Memory B cell (primary cell): ENCODE results near the gene GSTM5.
"Not testable (repeated sequence)": the region's sequence is repeated elsewhere in the genome, so short reads cannot be mapped to it uniquely, and the experiment has no call there.

Experiments used
- ATAC-seq: fragments of 150-1000 bp; cut with Tn5 transposase; 2 replicates; pipeline ENCODE4 v1.10.0; 2021; ENCODE audit warnings: low read depth, mild to moderate bottlenecking, moderate library complexity
- DNase-seq, 2 donors: peaks; one replicate each; pipeline ENCODE4 v3.0.0; 2022; ENCODE audit warnings: low spot score in 2 of 2
- H3K27ac Mint-ChIP-seq: one replicate; pipeline ENCODE4 v1.8.0; 2022; ENCODE audit warnings: mild to moderate bottlenecking, moderate library complexity, mixed read lengths
- H3K27me3 Mint-ChIP-seq: one replicate; pipeline ENCODE4 v1.8.0; 2022; ENCODE audit warnings: mixed read lengths
- H3K36me3 Mint-ChIP-seq: one replicate; pipeline ENCODE4 v1.8.0; 2022; ENCODE audit warnings: mild to moderate bottlenecking, mixed read lengths
- H3K4me1 Mint-ChIP-seq: one replicate; pipeline ENCODE4 v1.8.0; 2022; ENCODE audit warnings: mixed read lengths
- H3K4me3 Mint-ChIP-seq: one replicate; pipeline ENCODE4 v1.8.0; 2022; ENCODE audit warnings: mild to moderate bottlenecking, moderate library complexity, mixed read lengths
- H3K9me3 Mint-ChIP-seq: one replicate; pipeline ENCODE4 v1.8.0; 2022; ENCODE audit warnings: mixed read lengths

GSTM5 gene

GRCh38 chr1:109726728-109727373 is 14.8 kb downstream of the GSTM5 start:
- H3K27me3 Mint-ChIP-seq, result peaks cover 8% of the 10 kb centered on the region
- no peaks in the 10 kb centered on the region for H3K4me1 Mint-ChIP-seq
- no peaks in the 10 kb centered on the region for H3K9me3 Mint-ChIP-seq
- H3K27ac Mint-ChIP-seq, result no peak overlapping the region
- ATAC-seq (no peak), DNase-seq (no peak)
- no peaks in the 10 kb centered on the region for H3K36me3 Mint-ChIP-seq
- no peak overlapping the region for H3K4me3 Mint-ChIP-seq

- Mint-ChIP-seq H3K36me3 (no peaks in the 10 kb centered on the region), H3K9me3 (no peaks in the 10 kb centered on the region), H3K27ac (no peak overlapping the region), H3K4me3 (no peak overlapping the region), H3K4me1 (no peaks in the 10 kb centered on the region), H3K27me3 (peaks cover 8% of the 10 kb centered on the region)
- ATAC-seq (no peak), DNase-seq (no peak)
These were observed 16.8 kb downstream of the GSTM5 start for GRCh38 chr1:109728870-109729269.

GRCh38 chr1:109730666-109731065 is 18.6 kb downstream of the GSTM5 start:
- H3K9me3 Mint-ChIP-seq, result no peaks in the 10 kb centered on the region
- no peak for DNase-seq

DNA sequence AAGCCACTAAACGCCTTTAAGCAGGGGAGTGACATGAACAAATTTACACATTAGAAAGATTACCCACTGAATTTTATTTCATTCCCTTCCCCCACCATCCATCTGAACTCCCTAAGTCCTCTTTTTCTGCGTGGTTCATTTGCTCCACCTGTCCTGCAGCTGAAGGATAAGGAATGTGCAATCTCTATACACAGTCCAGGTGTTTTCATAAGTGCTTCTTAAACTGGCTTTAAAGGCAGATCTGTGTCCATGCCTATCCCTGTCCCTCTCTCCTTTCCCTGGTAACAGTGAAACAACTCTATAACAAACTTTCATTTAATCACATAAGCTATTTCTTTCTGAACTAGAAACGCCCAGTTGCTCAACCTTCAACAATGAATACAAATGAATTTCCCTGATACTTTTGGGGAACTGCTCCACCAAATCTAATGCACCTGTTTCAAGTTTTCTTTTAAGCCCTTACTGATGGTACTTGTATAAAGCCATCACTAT is 20.4 kb downstream of the GSTM5 start:
- H3K4me1 Mint-ChIP-seq, result no peaks in the 10 kb centered on the region
- no peaks in the 10 kb centered on the region for H3K36me3 Mint-ChIP-seq
- DNase-seq (no peak), ATAC-seq (no peak)
- no peak overlapping the region for H3K4me3 Mint-ChIP-seq
- peaks cover 3% of the 10 kb centered on the region for H3K27me3 Mint-ChIP-seq
- no peaks in the 10 kb centered on the region for H3K9me3 Mint-ChIP-seq
- H3K27ac Mint-ChIP-seq, result no peak overlapping the region

More at GRCh38 chr1:109730666-109731065, 18.6 kb downstream of the GSTM5 start:
- Mint-ChIP-seq H3K4me1 (no peaks in the 10 kb centered on the region), H3K36me3 (no peaks in the 10 kb centered on the region), H3K27ac (no peak overlapping the region), H3K4me3 (no peak overlapping the region), H3K27me3 (peaks cover 4% of the 10 kb centered on the region)
- no peak for ATAC-seq

DNA sequence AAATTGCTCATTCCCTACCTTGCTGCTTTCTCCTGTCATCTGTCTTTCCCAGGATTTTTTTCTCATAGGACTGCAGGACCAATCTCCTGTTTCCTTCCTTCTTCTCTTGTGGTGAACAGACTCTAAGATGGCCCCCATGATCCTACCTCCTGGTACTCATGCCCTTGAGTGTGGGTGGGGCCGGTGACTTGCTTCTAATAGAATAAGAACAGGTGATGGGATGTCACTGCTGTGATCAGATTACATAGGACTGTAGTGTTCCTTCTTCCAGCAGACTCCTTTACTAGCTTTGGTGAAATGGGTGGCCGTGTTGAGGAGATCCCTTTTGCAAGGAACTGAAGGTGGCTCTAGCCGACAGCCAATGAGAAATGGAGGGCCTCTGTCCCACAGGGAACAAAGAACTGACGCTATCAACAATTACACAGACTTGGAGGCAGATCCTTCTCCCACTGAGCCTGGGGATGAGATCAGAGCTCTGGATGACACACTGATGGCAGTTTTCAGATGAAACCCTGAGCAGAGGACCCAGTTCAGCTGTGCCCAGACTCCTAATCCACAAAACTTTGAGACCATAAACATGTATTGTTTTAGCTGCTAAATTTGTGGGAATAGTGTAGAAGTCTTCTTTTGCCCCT is 21.3 kb downstream of the GSTM5 start:
- Mint-ChIP-seq H3K4me3 (no peak overlapping the region), H3K4me1 (no peaks in the 10 kb centered on the region), H3K9me3 (no peaks in the 10 kb centered on the region), H3K36me3 (no peaks in the 10 kb centered on the region), H3K27ac (no peak overlapping the region), H3K27me3 (peaks cover 9% of the 10 kb centered on the region)
- ATAC-seq (no peak), DNase-seq (no peak)

- ATAC-seq, result peak; percentile 93
- peak; percentile 56 to 70 for DNase-seq
- Mint-ChIP-seq H3K4me1 (peaks cover 7% of the 10 kb centered on the region), H3K4me3 (peak overlapping the region; percentile 81), H3K9me3 (no peaks in the 10 kb centered on the region), H3K36me3 (no peaks in the 10 kb centered on the region), H3K27me3 (peaks cover 16% of the 10 kb centered on the region), H3K27ac (no peak overlapping the region)
These were observed 27.9 kb downstream of the GSTM5 start for GRCh38 chr1:109739738-109740614.

- H3K4me3 Mint-ChIP-seq, result peak within 1 kb of the TSS; percentile 81
- H3K4me1 Mint-ChIP-seq, result peaks cover 7% of the 10 kb centered on the region
- peaks cover 16% of the 10 kb centered on the region for H3K27me3 Mint-ChIP-seq
- H3K36me3 Mint-ChIP-seq, result no peaks in the 10 kb centered on the region
- H3K9me3 Mint-ChIP-seq, result no peaks in the 10 kb centered on the region
- DNase-seq, result no peak
- H3K27ac Mint-ChIP-seq, result no peak within 1 kb of the TSS
- peak; percentile 19 for ATAC-seq
These were observed 28.7 kb downstream of the GSTM5 start, which contains the start of gene GSTM3 for GRCh38 chr1:109740615-109741373. GSTM3 (minus strand) TSS chr1:109741038; CDS start chr1:109740287, 751 bp downstream.

GRCh38 chr1:109748311-109748710 is 36.3 kb downstream of the GSTM5 start:
- DNase-seq, ATAC-seq, H3K9me3 Mint-ChIP-seq, H3K27ac Mint-ChIP-seq, H3K4me1 Mint-ChIP-seq, H3K4me3 Mint-ChIP-seq, H3K36me3 Mint-ChIP-seq: not testable (repeated sequence)
- peaks cover 21% of the 10 kb centered on the region for H3K27me3 Mint-ChIP-seq

DNA sequence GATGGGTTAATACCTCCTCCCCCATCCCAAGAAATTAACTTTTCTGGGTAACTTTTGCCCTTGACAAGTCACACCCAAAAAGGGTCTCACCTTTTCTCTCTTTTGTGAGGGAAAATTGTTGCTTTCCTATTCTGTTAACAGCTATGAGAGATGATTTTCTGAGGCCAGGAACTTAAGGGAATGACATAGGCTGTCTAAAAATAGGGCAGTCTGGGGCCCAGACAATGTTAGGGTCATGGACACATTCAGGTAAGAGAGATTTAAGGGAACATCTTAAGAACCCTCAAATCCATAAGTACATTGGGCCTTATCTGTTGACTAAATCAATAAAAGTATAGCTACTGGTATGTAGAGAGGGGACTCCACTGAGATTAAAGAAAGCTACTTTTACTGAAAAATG is 37.2 kb downstream of the GSTM5 start:
- H3K27me3 Mint-ChIP-seq, result peaks cover 21% of the 10 kb centered on the region

DNA sequence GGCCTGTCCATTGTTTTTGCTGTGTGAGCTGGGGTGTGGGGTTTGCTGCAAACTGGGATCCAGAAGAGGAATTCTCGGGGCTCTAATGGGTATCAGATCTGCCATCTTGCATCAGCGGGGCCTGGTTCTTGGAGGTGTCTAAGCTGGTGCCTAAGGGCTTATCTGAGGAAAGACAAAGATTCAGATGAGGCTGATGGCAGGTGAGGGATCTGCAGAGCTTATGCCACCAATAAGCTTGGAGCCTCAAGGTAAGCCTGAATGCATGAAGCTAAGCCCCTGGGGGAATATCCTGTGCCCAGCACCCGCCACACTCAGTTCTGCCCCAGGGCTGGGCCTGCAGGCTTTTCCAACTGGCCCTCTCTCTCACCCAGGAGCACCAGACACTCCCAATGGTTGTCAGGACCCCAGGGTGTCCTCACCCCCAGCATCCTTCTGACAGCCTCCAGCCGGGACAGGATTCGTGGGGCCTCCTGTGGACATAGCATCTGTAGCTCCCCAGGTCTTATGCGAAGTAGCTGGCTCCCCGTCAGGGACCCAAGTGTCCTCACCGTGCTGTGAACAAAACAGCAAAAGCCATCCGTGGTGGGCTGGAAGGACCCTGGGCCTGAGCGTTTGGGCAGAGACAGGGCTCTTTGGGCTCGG is 38.3 kb downstream of the GSTM5 start:
- H3K36me3 Mint-ChIP-seq, result no peaks in the 10 kb centered on the region
- no peak overlapping the region for H3K4me3 Mint-ChIP-seq
- H3K27me3 Mint-ChIP-seq, result peaks cover 21% of the 10 kb centered on the region
- no peak for DNase-seq
- ATAC-seq, result no peak
- H3K9me3 Mint-ChIP-seq, result no peaks in the 10 kb centered on the region
- H3K27ac Mint-ChIP-seq, result no peak overlapping the region
- H3K4me1 Mint-ChIP-seq, result no peaks in the 10 kb centered on the region

More for the DNA sequence above, 37.2 kb downstream of the GSTM5 start:
- DNase-seq (no peak), ATAC-seq (no peak)
- H3K4me1 Mint-ChIP-seq, result no peaks in the 10 kb centered on the region
- H3K4me3 Mint-ChIP-seq, result no peak overlapping the region
- H3K9me3 Mint-ChIP-seq, result no peaks in the 10 kb centered on the region
- H3K36me3 Mint-ChIP-seq, result no peaks in the 10 kb centered on the region
- no peak overlapping the region for H3K27ac Mint-ChIP-seq

- DNase-seq, result no peak
- H3K4me3 Mint-ChIP-seq, result no peak overlapping the region
- no peaks in the 10 kb centered on the region for H3K9me3 Mint-ChIP-seq
- no peak for ATAC-seq
- H3K36me3 Mint-ChIP-seq, result no peaks in the 10 kb centered on the region
- no peak overlapping the region for H3K27ac Mint-ChIP-seq
- no peaks in the 10 kb centered on the region for H3K4me1 Mint-ChIP-seq
- H3K27me3 Mint-ChIP-seq, result peaks cover 21% of the 10 kb centered on the region
These were observed 38.9 kb downstream of the GSTM5 start for GRCh38 chr1:109750920-109751319.

DNA sequence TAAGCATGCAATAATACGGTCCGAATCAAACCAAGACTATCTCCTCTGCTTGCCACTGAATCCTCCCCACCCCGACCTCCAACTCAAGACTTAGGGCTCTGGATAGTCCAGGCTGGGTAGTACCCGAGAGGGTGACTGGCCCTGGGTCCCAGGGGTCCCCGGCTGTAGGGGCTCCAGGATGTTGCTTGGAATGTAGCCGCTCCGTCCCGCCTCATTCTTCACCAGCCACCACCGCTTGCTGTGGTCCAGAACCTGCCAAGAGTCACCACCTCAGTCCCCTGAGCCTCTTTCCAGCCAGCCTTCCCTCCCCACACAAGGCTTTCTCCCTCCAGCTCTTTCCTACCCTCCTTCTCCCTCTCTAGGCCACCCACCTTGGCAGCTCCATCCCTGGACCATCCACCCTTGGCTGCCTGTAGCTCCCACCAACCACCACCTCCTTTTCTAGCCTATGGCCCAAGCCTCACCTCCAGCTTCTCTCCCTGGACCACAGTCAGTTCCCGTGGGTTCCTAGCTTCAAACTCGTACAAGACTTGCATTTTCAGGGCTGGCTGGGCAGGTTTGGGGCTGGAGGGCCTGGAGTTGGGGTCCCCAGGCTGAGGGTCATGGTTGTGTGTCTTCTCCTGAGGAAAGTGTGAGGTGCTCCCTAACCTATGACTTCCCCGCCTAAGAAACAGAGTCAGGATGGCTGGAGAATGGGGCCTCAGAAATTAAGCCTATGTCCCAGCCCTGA is 39.6 kb downstream of the GSTM5 start:
- Mint-ChIP-seq H3K4me1 (no peaks in the 10 kb centered on the region), H3K27me3 (peaks cover 19% of the 10 kb centered on the region), H3K36me3 (no peaks in the 10 kb centered on the region), H3K27ac (no peak overlapping the region), H3K4me3 (no peak overlapping the region), H3K9me3 (no peaks in the 10 kb centered on the region)
- DNase-seq (no peak), ATAC-seq (no peak)

DNA sequence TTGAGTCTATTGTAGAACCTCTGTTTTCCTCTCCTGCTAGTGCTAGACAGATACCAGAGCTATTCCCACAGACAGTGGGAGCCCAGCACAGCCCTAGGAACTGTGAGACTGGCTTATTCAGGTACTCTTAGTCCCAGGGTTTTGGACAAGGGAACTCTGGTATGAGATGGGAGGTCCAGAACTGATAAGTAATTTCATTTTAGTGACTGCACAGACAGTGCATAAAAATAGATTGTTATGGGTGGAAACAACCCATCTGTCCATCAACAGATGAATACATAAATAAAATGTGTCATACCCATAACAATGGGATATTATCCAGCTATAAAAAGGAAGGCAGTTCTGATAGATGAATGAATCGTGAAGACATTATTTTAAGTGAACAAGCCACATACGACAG is 42.7 kb downstream of the GSTM5 start:
- Mint-ChIP-seq H3K9me3 (no peaks in the 10 kb centered on the region), H3K27me3 (peaks cover 13% of the 10 kb centered on the region), H3K36me3 (no peaks in the 10 kb centered on the region), H3K4me1 (no peaks in the 10 kb centered on the region), H3K27ac (no peak overlapping the region), H3K4me3 (no peak overlapping the region)
- DNase-seq (no peak), ATAC-seq (no peak)
